Cardiac fibroblast (primary cell): Measurements from ENCODE around the gene DNMT1.

ENCODE experiments used
- DNase-seq, 2 donors: peaks; one replicate each; pipeline versions ENCODE4 v3.0.0 to v3.0.0-alpha.2; 2010; ENCODE audit warnings: low read depth in 2 of 2
- H3K4me3 ChIP-seq, 2 donors: replicated peaks in 1 of 2; 1 replicate in 1 of 2; 2 replicates in 1 of 2; pipeline ENCODE4 v1.5.1; 2011; ENCODE audit warnings: low read depth in 2 of 2, low read length in 2 of 2, mild to moderate bottlenecking in 2 of 2, moderate library complexity in 1 of 2
- CTCF ChIP-seq: IDR thresholded peaks from one replicate; pipeline ENCODE4 v1.5.1; 2011; ENCODE audit warnings: low read depth, mild to moderate bottlenecking, low read length, inconsistent platforms

Gene DNMT1

GRCh38 chr19:10233946-10234345 lies 39.2 kb upstream of the DNMT1 start:
- TF ChIP-seq CTCF, result no peak
- DNase-seq, result no peak
- no peak overlapping the region for H3K4me3 ChIP-seq

- peak overlapping the region; percentile 21 to 91 for H3K4me3 ChIP-seq
- no peak for DNase-seq
- TF ChIP-seq CTCF, result no peak
Measured at GRCh38 chr19:10231612-10232228, 37.0 kb upstream of the DNMT1 start.

GRCh38 chr19:10230861-10231611 lies 36.3 kb upstream of the DNMT1 start, which contains the start of gene S1PR2:
S1PR2 (minus strand) TSS chr19:10231331; CDS start chr19:10224905, 6,426 bp downstream.
- peak within 1 kb of the TSS; percentile 91 to 94 for H3K4me3 ChIP-seq
- TF ChIP-seq CTCF, result no peak
- peak; percentile 78 to 91 for DNase-seq

- peak in 1 of 2 donors; percentile 79 for DNase-seq
- TF ChIP-seq CTCF, result no peak
- H3K4me3 ChIP-seq, result peak overlapping the region; percentile 91 to 94
Measured at GRCh38 chr19:10230173-10230860, 35.6 kb upstream of the DNMT1 start.

- peak overlapping the region in 1 of 2 donors; percentile 1 for H3K4me3 ChIP-seq
Measured at GRCh38 chr19:10228920-10229319, 34.2 kb upstream of the DNMT1 start.

GRCh38 chr19:10228393-10228792 lies 33.6 kb upstream of the DNMT1 start:
- no peak for TF ChIP-seq CTCF
- peak overlapping the region in 1 of 2 donors; percentile 1 for H3K4me3 ChIP-seq
- no peak for DNase-seq

More at GRCh38 chr19:10228920-10229319, 34.2 kb upstream of the DNMT1 start:
- TF ChIP-seq CTCF, result peak; percentile 56
- peak; percentile 61 to 77 for DNase-seq
